GM21447 (cell line): ENCODE measurements around the gene CHST11.
"Not testable (repeated sequence)": the region's sequence is repeated elsewhere in the genome, so short reads cannot be mapped to it uniquely, and the experiment has no call there.

ENCODE experiments used
- ATAC-seq: cut with Tn5 transposase; IDR thresholded peaks from one replicate; pipeline ENCODE4 v1.9.1; 2021; ENCODE audit not compliant: unreplicated experiment

The CHST11 gene

GRCh38 chr12:104785886-104786285 is 329.1 kb downstream of the CHST11 start:
- no peak for ATAC-seq

GRCh38 chr12:104786352-104786751 is 329.6 kb downstream of the CHST11 start:
- ATAC-seq, result no peak

- ATAC-seq, result no peak
Measured at GRCh38 chr12:104788840-104789271, 332.1 kb downstream of the CHST11 start.

GRCh38 chr12:104790296-104791125 is 333.8 kb downstream of the CHST11 start:
- peak; percentile 67 for ATAC-seq

GRCh38 chr12:104792570-104792969 is 335.8 kb downstream of the CHST11 start:
- ATAC-seq, result no peak

GRCh38 chr12:104793285-104793684 is 336.5 kb downstream of the CHST11 start:
- no peak for ATAC-seq

GRCh38 chr12:104793968-104794367 is 337.2 kb downstream of the CHST11 start:
- no peak for ATAC-seq

- no peak for ATAC-seq
Measured at GRCh38 chr12:104796475-104796862, 339.7 kb downstream of the CHST11 start.

GRCh38 chr12:104799458-104799857 is 342.7 kb downstream of the CHST11 start:
- no peak for ATAC-seq

GRCh38 chr12:104801005-104801404 is 344.3 kb downstream of the CHST11 start:
- no peak for ATAC-seq

GRCh38 chr12:104801427-104801826 is 344.7 kb downstream of the CHST11 start:
- ATAC-seq, result no peak

GRCh38 chr12:104802208-104802607 is 345.5 kb downstream of the CHST11 start:
- no peak for ATAC-seq

GRCh38 chr12:104805186-104805585 is 348.4 kb downstream of the CHST11 start:
- ATAC-seq, result no peak

- not testable (repeated sequence) for ATAC-seq
Measured at GRCh38 chr12:104806194-104806593, 349.4 kb downstream of the CHST11 start.

GRCh38 chr12:104809251-104809650 is 352.5 kb downstream of the CHST11 start:
- no peak for ATAC-seq

GRCh38 chr12:104809706-104810385 is 353.1 kb downstream of the CHST11 start:
- ATAC-seq, result no peak
